ENCODE data around the gene INTS1.
"Not testable (repeated sequence)": the region's sequence is repeated elsewhere in the genome, so short reads cannot be mapped to it uniquely, and the experiment has no call there.

The INTS1 gene

DNA sequence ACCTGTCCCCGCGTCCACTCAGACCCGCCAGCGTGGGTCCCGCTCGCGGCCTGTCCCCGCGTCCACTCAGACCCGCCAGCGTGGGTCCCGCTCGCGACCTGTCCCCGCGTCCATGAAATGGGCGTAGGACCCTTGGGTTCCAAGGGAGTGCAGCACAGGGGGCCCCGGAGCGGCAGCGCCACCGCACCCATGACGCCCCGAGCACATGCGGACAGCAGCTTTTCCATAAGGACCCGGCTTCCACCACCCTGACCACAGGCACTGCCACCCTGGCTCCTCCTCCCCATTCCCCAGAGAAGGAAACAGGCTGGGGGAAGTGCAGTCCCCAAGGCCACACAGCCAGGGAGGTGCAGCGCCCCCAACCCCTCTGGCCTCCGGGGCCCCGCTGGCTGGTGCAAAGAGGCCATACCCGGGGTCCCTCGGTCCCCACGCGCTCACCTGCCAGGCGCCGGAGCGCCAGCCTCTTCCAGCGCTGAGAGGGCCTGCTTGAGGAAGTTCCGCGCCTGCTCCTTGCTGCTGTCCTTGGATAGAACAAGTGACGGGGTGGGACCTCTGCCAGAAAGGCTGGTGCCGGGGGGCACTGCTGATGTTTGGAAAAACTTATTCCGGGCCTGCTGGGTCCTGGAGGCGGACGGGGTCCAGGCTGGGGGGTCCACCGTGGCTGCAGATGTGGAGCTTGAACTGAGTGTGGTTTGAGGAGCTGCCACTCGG is 59.8 kb downstream of the INTS1 start:
- no peak for FAIRE-seq

DNA sequence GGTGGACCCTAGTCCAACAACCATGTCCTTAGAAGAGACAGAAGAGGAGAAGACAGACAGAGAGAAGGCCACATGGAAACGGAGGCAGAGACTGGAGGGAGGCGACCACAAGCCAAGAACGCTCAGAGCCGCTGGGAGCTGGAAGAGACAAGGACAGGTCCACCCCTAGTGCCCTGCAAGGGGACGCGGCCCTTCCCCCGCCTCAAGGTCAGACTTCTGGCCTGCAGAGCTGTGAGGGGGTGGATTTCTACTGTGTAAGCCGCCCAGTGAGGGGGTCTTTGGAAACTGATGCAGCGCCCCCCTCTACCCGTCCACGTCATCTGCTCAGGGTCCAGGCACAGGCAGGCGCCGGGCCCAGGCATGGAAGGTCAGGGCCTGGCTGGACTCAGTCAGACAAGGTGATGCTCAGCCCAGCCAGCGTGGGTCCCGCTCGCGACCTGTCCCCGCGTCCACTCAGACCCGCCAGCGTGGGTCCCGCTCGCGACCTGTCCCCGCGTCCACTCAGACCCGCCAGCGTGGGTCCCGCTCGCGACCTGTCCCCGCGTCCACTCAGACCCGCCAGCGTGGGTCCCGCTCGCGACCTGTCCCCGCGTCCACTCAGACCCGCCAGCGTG is 60.5 kb downstream of the INTS1 start:
- FAIRE-seq = not testable (repeated sequence)

DNA sequence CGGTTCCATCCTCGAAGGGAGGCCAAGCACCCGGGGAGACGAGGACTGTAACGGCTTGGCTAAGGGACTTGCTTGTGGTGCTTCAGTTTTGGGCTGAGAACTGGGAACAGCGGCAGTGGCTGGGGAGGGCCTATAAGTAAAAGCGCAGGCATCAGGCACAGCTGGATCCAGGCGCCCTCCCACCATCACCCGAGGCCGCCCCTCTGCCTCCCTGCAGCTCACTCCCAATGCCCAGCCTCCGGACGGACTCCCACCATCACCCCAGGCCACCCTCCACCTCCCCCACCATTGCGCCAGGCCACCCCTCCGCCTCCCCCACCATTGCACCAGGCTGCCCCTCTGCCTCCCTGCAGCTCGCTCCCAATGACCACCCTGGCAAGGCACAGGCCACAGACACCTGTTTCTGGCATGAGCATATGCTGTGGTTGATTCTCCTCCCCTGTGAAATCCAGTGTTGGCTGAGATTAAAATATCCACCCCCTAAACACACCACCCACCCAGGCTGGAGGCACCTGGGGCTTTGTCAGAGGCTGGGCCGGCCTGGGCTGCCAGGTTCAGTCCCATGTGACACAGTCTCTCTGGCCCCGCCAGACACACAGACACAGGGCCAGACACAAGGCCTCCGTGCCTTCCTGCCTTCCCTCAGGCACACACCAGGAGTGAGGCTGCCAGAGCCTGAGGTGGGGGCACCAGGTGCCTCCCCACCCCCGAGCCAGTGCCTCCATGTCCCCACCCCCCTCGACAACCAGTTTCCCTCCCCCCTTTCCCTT is 61.6 kb downstream of the INTS1 start:
- no peak for FAIRE-seq

DNA sequence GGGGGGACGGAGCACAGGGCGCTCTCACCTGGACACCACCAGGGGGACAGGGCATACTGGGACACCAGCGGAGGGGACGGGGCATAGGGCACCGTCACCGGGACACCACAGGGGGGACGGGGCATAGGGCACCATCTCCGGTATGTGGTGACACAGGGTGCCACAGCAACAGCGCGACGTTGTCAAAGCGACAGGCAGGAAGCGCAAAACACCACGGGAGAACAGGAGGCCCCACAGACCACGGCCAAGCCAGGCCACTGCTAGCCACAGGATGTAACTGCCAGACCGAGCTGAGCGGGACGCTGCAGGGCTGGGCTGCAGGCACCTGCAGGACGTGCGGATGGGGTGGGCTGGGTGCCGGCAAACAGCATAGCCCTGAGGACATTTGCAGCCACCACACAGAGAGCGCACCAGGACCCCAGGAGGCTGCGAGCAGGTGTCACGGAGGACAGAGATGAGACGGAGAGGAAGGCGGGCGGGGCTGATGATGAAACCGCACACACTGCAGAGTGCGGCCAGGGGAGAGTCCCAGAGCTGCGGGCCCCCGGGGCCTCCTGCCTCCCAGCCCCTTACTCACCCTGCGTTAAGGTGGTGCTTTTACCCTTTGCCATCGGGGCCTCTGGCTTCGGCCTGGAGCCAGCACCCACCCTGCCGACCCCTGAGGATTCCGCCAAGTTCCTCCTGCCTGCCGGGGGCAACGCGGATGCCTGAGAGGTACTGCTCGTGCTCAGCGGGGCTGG is 62.4 kb downstream of the INTS1 start:
- no peak for FAIRE-seq

DNA sequence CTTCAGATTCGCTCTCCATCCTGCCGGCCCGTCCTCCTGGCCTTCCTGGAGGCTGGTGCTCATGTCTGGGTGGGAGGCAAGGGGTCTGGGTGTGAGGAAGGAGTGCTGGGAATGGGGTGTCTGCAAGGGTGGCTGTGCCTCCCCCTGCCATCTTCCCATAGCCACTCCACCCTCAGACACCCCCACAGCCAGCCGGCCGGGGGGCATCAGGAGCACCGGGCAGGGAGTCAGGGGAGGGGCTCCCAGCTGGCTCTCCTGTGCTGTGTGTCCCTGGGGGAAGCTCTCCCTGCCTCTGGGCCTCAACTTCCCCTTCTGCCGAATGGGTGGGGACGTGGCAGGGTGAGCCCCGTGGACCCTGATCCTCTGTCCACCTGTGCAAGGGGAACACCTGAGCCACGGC is 63.6 kb downstream of the INTS1 start:
- no peak for FAIRE-seq

DNA sequence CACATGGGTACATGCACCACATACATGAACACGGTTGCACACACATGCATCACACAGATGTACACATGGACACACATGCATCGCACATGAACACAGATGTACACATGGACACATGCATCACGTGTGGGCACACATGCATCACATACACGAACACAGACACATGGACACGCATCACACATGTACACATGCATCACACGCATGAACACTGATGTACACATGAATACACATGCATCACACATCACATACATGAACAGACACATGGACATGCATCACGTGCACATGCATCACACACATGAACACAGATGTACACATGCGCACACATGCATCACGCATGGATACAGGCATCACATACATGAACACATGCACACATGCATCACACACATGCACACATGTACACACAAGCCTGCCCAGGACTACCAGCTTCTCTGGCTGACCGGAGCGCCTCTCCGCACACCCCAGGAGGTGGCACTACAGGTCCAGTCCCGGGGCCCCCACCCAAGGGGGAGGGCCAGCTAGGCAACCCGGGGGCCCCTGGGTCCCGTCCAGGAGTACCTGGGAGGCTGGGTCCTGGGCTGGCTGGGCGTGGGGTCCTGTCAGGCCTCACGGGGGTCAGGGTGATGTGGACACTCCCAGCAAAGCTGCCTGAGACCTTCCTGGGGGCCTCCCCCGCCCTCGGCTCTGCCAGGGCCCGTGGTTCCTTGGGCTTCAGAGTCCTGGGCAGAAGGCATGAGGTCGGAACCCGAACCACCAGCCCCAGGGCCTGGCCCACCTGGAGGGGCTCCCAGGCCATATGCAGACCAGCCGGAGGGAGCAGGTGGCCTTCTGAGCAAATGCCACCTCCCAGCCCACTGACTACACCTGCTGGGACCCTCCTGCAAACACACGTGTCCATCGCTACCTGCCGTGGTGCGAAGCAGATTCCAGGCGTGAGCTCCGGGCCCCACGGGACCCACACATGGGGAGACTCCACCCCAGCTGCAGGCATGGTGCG is 64.5 kb downstream of the INTS1 start:
- FAIRE-seq = no peak

DNA sequence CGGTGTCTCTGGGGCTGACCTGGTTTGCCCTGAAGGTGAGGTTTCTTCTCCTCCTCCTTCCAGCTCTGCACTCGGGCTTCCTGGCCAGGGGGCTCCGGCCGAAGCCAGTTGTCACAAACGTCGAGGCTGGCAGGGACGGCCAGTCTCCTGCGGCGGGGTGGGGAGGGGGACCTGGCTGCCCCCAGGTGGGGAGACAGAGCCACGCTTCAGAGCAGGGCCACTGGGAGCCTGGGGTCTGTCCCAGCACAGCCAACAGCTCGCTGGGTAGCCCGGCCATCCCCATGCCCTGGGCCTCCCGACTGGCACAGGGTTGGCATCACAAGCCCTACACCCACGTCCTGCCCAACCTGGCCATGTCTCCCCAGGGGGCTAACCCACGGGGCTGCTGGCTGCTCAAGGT is 65.4 kb downstream of the INTS1 start:
- FAIRE-seq = no peak

DNA sequence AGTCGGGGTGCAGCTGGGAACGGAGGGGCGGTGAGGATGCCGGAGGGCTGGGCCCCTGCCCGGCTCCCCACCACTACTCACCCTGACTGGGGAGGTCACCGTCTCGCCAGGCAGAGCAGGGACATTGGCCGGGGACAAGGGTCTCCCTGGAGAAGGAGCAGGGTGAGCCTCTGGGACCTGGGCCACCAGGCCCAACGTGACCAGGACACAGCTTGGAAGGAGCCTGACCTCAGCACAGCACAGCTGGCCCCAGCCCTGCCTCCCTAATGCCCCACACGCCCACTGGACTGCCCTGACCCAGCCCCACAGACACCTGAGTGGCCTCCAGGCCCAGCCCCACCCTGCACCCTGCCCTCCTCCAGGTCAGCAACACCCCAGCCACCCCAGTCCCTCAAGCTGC is 66.0 kb downstream of the INTS1 start:
- FAIRE-seq = no peak

DNA sequence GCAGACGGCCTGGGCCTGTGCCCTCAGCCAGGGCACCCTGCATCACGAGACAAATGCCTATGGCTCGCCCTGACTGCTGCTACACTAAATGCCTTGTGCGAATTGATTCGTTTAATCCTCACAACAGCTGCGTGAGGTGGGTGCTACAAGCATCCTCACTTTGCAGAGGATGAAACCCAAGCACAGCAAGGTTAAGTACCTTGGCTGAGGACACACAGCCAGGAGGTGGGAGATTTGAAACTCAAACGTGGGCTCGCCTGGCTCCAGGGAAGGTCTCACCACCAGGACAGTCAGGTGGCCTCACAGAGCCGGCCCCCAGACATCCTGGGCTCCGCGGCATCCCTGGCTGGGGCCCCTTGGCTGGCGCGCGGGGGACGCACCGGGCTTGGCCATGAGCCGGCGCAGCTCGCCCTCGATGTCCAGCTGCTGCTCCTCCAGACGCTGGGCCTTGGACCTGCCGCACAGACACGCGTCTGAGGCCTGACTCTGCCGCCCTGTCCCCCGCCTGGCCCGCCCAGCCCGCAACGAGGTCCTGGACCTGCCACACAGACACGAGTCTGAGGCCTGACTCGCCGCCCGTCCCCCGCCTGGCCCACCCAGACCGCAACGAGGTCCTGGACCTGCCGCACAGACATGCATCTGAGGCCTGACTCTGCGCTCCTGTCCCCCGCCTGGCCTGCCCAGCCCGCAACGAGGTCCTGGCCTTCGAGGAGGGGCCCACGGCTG is 66.9 kb downstream of the INTS1 start:
- FAIRE-seq = no peak

DNA sequence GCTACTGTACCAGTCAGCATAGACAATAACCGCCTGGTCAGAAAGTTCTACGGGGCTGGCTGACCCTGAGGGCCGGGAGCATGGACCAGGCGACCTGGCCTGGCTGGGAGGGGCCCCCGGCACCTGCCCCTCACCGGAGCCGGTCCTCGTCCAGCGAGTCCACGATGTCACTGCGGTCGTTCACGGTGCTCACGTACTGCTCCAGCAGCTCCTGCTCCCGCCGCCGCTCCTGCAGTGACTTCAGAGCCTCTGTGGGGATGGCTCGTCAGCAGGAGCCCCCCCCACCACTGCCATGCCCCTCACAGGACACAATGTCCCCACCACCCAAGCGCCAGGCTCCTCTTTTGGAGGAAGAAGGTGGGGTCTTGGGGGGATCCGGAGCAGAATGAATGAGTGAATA is 67.6 kb downstream of the INTS1 start:
- no peak for FAIRE-seq

DNA sequence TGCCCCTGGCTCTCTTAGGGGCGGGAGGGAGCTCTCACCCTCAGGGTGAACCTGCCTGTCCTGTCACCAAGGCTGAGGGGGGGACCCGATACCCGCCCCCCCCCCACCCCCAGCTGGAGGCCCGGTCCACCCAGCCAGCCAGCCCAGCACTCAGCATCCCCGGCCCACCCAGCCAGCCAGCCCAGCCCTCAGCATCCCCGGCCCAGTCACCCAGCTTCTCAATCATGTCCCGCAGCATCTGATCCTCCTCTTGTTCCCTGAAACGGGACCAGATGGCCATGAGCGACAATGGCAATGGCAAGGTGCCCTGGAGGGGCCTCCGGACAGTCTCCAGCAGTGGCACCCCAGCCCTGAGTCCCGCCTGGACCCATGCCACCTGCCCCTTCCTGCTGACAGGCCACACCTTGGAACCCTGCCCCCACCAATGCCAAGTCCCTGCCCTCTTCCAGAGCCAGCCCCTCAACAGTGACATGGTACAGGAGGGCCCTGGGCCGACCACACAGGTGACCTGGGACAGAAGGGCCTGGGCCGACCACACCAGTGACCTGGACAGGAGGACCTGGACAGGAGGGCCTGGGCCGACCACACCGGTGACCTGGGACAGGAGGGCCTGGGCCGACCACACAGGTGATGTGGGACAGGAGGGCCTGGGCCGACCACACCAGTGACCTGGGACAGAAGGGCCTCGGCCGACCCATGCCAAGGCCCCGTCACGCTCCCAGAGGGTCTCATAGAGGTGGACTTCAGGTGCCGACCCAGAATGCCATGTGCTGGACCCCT is 69.1 kb downstream of the INTS1 start:
- FAIRE-seq = no peak

DNA sequence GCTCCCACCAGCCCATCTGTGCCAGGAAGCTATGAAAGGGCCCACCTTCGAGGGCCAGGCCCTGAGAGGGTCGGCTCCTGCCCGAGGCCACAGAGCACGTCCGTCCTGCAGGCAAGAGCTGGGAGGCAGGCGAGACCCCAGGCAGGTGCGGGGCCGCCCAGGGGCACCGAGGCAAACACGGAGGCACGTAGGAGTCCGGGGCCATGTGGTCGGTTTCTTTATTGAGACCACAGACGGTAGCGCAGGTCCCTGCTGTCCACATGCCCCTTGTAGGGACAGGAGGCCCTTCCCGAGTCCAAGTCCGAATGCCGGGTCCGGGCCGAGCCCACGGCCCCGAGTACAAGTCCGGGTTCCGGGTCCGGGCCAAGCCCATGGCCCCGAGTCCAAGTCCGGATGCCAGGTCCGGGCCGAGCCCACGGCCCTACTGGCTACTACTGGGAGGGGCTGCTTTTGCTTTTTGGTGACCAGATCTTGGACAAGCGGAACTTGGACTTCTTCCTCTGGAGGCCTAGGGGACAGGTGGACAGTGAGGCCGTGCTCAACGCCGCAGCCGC is 69.9 kb downstream of the INTS1 start:
- no peak for FAIRE-seq

DNA sequence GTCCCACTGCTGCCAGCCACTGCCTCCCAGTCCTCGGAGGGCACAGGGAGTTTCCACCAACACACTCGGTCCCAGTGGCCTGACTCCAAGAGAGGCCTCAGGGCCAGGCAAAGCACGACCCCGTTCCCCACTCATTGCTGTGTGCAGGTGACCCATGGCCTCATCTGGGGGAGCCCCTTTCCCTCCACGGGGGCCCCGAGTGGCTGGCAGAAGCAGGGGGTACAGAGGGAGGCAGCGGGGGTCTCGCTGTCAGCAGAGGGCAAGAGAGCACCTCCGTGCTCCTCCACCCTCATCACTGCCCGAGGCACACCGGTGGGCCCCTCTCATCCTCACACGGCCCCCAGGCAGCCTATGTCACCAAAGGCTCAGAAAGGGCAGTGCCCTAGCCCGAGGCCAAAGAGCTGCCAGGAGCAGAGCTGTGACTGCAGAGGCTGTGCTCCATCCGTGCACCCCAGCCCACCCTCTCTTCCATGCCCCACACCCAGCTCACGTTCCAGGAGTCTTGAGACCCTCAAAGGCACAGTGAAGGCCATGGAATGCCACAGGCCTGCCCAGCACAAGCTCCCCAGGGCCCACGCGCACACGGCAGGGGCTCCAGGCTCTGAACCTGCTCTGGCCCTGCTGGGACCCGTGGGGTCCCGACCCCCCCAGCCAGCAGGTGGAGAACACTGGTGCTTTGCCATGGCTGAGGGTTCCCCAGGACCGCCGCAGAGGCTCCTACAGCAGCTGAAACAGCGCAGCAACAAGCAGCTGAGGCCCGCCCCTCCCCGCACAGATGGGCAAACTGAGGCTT is 70.9 kb downstream of the INTS1 start:
- no peak for FAIRE-seq

DNA sequence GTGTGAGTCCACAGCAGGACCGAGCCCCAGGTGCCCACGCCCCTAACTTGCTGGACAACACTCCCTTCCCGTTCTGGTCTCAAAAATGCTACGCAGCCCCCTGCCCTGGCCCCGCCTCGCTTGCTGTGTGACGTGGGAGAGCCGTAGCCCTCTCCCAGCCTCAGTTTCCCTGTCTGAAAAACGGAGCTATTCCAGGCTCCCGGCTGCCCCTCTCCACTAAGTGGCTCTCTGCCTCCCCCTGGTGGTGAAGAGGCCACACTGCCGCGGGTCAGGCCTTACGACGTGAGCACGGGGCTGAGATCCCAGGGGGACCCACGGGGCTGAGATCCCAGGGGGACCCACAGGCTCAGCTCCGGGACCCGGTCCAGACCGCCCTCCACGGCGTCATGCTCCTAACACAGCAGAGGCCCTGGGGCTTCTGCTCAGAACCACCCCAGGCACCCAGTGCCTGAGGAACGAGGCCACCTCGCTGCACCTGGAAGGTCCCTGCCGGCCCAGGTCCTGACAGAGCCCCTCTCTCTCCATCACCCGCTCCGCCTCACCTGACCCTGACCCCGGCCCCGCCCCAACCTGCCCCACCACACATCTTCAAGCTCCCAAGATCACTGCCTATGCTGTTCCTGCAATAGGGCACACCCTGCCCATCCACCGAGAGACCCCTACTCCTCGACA is 71.6 kb downstream of the INTS1 start:
- FAIRE-seq = no peak

DNA sequence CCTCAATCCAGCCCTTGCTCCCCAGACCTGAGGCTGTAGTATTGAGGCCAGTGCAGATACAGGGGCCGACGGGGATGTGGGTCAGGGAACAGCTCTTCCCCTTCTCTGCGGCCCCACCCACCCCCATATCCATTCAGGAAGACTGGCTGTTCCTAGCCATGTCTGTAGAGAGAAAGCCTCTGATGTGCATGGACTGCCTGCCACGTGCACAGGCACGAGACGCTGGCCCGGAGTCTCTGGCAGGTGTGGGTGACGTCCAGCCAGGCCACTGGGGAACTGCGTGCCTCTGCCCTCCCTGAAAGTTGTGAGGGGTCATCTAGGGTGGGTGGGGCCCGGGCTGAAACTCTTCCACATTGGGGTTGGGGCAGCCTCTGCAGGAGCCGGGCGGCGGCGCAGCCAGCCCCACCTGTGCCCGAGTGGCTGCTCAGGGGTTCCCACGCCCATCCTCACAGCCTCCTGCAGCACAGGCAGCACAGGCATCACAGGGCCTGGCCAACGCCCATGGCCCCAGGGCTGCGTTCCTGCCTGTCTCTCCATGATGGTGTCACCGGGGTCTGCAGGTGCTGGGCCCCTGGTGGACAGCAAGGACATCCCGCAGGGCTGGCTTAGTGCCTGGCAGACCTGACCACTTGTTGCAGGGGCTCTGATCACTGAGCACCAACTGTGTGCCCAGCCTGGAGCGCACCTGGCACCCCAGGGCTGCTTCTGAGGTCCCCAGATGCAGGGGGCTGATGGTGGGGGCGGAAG is 72.4 kb downstream of the INTS1 start:
- no peak for FAIRE-seq

DNA sequence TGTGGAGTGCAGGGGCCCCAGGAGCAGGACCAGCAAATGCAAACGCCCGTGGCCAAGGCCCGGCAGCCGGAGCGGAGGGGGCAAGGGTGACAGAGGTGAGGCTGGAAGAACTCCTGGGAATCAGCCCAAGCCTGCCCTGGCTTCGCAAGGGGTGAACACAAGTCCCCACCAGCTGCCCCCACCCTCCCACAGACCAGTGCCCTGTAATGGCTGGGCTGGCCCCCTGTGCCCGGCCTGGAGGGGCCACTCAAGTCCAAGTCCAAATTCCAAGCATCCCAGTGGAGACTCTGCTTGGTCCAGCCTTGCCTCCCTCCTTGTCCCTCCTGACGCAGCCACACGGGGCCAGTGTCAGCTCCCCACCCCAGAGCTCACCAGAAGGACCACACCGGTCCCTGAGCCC is 73.0 kb downstream of the INTS1 start:
- FAIRE-seq = no peak

DNA sequence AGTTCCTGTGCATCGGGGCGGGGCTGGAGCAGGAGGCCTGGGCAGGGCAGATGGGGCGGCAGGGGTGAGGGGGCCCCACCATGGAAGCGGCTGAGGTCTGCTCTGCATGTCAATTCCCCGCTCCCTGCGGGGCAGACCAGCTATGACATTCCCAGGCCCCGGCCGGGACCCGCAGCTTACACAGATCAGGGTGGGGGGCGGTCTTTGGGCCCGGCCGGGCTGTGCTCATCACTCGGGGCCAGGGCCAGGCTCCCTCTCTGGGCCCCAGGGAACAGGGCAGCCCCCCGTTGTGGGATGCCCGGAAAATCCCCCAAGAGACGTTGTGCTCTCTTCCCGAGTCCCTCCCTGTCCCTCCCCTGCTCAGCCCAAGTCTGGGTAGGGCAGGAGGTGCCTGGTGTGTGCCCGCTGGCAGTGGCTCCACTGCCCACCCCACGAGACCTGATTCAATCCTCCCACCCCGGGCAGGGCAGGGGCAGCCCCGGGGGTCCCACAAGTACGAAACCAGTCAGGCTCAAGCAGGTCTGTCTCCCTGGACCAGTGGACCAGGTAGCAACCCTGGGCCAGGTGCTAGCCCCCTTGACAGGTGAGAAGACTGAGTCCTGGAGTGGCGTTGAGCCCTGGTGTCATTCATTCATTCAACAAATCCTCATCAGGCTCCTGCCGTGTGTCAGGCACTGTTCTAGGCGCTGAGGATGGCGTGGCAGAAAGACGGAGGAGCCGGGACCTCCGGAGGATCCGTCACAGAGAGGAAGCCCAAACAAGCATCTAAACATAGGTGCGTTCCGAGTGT is 73.9 kb downstream of the INTS1 start:
- no peak for FAIRE-seq
